T-helper 22 cell (primary cell): ENCODE results near the gene PCCA.
"Not testable (repeated sequence)": the region's sequence is repeated elsewhere in the genome, so short reads cannot be mapped to it uniquely, and the experiment has no call there.

Experiments used
- DNase-seq: peaks from one replicate; pipeline ENCODE4 v3.0.0-alpha.2; 2020; ENCODE audit warnings: low read depth

PCCA gene

DNA sequence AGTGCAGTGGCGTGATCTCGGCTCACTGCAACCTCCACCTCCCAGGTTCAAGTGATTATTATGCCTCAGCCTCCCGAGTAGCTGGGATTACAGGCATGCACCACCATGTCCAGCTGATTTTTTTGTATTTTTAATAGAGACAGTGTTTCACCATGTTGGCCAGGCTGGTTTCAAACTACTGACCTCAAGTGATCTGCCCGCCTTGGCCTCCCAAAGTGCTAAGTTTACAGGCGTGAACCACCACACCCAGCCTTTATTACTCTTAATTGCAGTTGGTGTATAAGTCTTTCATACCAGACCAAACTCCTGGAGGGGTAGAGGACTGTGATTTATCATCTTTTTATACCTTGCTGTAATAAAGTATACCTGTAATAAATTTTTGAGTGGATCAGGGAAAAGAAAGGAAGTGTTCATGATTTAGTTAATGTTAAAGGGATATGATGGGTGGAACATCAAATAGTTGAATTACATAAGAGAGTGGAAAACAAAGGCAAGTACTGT lies 52.6 kb downstream of the PCCA start:
- not testable (repeated sequence) for DNase-seq

DNA sequence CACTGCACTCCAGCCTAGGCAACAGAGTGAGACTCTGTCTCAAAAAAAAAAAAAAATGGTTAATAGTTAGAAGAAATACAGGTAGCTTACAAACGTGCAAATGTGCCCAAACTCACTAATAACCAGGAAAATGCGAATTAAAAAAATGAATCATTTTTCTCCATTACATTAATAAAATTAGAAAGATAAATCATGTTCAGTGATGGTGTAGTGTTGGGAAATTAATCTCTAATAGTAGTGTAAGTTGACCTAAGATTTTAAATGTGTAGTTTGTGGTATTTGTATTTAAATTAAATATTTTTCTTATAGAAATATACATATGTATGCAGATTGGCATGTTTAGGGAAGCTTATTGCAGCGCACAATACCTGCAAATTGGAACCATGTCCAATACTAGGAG lies 57.6 kb downstream of the PCCA start:
- no peak for DNase-seq

DNA sequence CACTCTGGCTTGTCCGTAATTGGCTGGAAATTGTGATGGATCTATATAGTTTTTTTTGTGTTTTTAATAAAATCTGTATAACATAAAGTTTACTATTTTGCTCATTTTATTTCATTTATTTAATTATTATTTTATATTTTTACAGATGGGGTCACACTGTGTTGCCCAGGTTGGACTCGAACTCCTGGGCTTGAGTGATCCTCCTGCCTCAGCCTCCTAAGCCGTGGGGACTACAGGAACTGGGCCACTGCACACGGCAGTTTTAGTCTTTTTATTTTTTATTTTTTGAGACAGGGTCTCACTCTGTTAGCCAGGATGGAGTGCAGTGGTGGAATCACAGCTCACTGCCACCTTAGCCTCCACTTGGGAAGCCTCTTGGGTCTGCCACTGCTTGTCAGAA lies 58.9 kb downstream of the PCCA start:
- DNase-seq: no peak

DNA sequence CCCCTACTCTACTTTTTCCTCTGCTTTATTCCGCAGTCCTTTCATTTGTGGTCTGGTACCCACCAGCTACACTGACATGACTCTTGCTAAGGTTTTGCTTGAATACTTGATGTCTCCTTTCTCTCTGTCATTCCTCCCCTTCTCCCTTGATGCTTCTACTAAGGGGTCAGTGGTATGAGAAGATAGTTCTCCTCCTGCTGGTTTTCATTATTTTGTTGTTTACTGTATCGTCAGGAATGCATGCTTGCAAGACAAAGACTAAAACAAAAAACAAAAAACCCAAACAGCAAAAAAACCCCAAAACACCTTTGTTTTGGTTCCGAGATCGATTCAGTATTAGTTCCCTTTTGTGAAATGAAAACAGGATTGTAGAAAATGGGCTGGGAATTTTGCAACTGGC lies 59.5 kb downstream of the PCCA start:
- no peak for DNase-seq

DNA sequence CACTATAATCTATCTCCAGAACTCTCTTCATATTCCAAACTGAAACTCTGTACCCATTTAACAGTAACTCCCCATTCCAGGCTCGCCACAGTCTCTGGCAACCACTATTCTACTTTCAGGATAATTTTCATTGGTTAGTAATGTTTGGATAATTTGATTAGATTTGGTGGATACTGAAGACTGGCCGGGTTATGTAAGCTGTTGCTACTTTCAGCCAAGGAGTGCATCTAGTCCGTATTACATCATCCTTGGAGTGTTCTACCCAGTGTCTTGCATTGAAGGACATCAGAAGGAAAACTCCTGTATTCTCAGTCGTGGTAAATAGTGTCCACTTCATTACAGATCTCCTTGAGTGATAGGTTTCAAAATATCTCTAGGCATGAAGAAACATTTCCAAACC lies 60.5 kb downstream of the PCCA start:
- no peak for DNase-seq

DNA sequence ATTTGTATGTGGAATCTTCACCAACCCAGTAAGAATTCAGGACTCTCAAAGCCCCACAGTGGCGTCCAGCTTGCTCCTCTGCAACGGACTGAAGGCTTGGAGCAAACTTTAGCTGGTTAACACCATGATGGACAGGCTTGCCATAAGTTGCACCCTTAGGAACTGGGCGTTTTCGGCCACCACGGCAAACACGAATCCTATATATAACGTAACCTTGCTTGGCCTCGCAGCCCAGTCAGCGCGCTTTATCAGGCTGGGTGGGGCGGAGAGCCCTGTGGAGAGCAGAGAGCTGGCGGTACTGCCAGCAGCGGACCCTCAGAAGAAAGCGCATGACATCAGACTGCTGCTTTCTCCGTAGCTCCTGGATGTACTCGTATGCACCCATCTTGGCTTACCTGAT lies 61.8 kb downstream of the PCCA start:
- DNase-seq: not testable (repeated sequence)

DNA sequence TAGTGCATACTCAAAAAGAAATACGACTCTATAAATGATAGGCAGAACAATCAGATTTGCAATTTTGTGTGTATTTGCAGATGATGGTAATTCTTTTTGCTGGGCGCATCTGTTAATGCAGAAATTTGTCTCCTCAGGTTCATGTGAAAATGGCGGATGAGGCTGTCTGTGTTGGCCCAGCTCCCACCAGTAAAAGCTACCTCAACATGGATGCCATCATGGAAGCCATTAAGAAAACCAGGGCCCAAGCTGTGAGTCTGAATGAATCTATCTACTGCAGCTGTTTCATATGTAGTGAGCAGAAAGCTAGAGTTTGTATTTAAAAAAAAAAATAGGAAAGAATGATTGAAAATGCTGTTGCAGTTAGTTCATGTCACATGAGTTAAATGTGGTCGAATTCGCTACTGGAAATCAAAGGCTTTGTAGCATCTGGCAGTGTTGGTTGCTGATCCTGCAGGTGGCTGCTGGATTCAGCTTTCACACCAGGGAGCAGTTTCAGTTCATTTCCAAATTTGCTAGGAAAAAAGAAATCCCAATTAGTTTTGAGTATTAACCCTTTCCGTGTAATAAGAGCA lies 66.0 kb downstream of the PCCA start:
- DNase-seq: no peak

DNA sequence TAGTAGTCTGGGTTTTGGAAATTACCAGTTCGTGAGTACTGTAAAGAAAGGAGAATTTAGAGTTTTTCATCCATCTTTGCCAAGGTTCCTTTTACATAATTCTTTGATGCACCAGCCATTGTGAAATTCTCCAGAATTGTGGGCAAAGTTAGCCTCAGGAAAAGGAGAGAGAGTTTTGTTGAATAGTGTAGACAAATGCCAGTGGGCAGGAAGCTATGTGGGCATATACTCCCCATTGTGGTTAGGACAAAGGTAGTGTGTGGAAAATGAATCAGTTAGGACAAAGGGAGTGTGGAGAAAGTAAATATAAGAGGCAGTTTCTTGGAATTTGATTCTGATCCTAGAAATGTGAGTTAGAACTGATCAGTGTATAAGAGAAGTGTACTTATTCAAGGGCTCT lies 67.9 kb downstream of the PCCA start:
- DNase-seq: no peak

DNA sequence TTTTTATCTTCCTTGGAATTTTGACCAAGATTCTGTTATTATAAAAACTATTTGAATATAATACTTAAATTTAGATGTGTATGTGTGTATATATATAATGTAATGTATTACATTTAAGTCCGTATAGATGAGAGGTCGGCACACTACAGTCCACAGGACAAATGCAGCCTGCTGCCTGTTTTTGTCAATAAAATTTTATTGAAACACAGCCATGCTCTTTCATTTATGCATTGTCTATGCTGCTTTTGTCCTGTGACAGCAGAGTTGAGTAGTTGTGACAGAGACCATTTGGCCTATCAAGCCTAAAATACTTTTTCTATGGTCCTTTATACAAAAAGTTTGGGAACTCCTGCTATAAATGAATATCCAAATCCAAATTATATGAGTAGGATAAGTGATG lies 69.7 kb downstream of the PCCA start:
- DNase-seq: no peak

DNA sequence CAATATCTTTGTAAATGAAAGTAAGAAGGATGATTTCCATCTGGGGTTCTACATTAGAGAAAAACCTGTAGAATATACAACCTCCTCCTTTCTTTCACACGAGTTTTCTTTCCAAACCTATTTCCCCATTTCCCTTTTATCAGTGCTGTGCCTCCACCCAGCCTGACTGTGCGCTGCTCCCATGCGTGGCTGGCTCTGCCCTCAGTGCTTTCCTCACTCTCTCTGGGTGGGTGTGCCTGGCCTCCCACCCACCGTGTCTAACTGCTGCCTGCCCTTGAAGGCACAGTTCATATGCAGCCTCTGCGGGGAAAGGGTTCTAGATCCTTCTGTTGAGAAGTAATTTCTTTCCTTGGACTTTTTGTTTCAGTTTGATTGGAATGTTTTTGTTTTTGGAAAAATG lies 70.7 kb downstream of the PCCA start:
- DNase-seq: no peak

DNA sequence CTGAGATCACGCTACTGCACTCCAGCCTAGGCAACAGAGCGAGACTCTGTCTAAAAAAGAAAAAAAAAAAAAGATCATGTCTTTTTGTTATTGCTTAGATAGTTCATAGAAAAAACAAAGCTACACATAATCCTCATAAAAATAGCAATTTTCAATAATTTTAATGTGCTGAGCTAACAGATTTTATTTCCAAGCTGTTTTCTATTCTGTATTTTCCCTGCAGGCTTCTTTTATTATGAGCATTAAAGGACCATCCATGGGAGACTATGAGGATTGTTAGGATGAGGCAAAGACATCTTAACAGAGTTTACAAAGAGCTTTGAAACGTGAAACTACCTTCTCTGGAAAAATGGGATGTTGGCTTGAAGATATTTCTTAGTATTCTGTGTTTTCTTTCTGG lies 71.6 kb downstream of the PCCA start:
- DNase-seq: no peak

DNA sequence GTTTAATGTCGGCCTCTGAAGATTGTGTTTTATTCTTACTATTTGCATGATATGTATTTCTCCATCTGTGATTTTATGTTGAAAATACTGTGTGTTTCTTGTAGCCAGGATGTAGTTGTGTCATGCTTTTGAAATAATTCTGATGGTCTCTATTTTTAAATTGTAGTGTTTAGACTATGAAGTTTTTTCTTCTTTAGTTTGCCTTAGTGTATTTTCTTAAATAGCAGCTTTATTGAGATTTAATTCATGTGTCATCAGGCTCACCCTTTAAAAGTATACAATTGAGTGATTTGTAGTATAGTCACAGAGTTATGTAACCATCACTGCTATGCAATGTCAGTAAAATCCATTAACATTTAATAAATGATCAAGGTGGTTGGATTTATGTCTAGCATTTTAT lies 74.5 kb downstream of the PCCA start:
- no peak for DNase-seq

DNA sequence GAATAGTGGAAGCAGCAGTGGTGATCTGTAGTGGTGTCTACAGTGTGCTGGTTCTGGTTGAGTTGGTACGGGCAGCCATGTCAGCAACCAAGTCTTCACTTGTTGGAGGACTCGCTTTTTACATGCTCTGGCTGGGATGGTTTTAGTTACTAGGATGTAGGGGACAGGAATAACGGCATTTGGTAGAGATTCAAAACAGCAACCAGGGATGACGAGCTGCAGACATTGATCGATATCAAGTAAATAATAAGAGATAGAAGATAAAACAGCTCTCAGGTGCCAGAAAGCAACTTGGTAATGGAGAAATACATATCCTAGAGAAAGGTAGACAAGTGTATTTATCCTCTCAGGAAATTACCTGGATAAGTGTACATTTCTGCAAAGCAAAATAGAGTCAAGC lies 84.3 kb downstream of the PCCA start:
- DNase-seq: no peak

DNA sequence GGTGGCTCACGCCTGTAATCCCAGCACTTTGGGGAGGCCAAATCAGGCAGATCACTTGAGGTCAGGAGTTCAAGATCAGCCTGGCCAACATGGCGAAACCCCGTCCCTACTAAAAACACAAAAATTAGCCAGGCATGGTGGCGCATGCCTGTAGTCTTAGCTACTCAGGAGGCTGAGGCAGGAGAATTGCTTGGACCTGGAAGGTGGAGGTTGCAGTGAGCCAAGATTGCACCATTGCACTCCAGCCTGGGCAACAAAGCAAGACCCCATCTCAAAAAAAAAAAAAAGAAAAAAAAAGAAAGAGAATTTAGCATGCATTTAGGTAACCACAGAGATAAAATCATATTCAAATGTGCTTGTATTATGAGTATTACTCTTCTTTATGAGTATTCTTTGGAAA lies 85.6 kb downstream of the PCCA start:
- DNase-seq: not testable (repeated sequence)

DNA sequence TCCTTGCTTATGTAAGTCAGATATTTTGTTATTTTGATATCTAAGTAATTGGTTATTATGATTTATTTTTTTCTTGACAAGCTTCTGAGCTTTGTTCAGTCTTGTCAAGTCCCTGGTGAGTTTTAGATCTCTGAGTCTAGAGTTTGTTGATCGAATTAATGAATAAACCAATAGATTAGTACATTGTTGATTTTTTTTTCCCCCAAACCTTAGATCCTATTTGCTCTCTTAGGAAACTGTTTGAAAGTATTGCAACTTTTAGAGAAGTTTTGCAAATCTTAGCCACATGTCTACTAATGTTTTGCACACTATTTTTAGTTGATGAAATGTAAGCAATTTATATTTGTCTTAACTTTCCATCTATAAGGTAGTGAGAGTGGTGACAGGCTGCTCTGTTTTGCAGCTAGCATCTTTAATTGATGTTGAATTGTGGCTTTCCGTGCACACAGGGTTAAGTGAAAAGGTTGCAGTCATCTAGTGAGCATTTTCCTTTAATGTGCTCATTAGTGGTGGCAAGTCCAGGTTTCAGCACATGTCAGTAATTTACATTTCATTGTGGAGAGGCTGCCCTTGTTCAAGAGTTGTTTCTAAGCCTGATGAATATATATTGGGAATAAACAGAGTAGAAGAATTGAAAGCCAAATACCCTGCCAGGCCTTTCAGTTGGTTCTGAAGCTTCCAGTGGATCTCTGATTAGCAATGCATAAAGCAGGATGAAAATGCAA lies 86.3 kb downstream of the PCCA start:
- no peak for DNase-seq

DNA sequence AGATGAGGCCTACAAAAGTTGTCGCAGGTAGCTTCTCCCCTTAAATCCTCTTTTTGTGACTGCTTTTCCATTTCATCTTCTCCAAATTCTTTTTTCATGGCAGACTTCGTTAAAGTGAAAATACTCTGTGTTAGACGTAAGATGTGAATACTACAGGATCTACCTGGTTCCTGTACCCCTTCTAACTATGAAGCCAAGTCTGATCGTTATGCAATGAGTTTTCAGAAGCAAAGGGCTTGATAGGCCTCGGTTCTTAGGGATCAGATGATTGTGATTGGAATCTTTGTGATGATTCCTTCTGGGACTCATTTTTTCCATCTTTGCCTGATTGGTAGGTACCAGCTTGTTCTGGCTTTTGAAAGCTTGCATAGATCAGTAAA lies 86.9 kb downstream of the PCCA start:
- no peak for DNase-seq

DNA sequence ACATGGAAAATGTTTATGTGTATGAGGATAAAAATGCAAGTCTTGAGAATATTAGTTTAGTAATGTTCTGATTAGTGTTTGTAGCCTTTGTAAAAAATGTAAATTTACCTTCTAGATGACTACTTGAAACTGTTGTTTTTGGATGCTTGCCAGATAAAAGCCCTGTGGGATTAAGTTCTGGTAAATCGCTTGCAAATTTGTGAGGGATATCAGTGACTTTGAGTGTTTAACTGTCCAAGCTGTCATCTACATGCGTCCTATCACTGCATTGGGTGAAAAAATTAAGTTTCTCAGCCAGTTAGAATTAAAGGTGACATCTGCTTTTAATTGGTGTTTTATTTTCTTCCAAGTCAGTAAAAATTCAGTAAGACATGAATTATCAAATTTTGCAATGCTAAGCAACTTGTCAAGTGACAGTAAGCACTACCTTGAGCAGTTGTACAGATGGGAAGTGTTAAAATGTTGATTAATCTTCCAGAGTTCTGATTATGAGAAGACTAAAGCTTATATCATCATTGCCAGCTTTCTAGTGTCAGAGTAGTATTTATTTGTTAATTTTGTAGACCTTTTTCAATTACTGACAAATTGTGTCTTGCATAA lies 88.0 kb downstream of the PCCA start:
- DNase-seq: no peak

DNA sequence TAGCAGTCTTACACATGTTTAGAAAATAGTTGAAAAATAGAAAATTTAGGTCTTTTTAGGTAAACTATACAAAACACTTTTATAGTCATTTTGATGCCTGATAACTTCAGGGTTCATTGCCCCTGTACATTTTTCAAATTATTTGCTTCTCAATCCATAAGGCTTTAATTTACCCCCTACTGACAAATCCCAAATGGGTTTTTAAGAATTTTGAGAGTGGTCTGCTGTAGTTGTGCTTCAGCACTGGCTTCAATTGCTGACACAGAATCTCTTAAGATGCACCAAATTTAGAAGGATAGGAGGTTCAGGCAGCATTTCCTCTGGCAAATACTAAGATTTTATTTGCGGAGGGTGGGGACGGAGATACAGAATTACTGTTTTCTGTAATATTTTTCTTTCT lies 89.4 kb downstream of the PCCA start:
- DNase-seq: no peak

DNA sequence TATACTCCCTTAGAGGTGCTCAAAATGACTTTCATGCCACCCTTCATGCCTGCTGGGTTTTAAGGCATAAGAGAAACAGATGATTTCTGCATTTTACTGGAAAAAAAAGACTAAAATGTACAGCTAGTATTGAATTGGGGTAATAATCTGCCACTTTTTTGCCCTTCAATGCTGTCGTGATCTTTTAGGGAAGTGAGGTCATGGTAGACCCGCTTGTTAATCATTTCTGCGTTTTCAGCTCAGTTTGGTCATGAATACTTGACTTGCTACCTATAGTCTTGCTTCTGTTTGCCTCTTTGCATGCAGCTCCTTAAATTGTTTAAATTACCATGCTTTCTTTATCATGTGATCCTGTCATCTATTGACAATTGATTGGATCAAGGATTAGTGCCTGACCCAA lies 90.4 kb downstream of the PCCA start:
- DNase-seq: no peak

DNA sequence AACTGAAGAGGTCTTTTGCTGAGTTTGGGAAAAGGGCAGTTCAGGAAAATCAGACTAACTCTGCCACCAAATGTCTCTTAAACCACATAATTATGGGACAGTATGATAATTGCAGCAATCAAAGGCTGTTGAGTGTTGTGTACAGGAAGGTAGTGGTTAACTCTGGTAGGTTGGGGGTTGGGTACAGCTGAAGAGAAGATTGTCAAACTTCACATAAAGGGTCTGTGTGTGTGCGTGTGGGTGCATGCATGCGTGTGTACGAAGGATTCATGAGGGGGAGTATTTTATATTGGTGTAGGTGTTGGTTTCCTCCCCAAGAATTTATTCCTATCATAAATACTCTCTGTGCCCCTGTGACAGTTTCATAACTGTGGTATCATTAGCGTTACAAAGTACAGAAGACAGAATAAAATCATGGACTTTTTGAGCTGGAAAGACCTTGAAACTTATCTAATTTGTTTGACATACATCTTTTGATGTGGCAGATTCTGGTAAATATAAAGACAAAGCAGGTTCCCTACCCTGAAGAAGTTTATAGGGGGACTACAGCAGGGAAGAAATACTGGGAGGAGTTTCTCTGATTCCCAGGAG lies 94.1 kb downstream of the PCCA start:
- no peak for DNase-seq

DNA sequence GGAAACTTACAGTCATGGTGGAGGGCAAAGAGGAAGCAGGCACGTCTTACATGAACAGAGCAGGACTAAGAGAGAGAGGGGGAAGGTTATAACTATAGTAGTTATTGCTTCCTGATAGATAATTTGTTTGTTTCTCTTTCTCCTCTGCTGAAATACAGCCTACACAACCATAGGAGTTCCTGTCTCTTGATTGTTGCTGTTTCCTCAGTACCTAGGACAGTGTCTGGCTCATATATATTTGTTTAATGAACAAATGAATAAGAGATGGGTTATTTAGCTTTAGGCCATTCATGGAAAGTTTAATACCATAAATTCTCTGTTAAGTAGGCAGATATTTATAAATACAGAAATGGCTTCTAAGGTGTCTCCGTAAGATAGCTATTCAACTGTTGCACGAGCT lies 95.2 kb downstream of the PCCA start:
- no peak for DNase-seq

DNA sequence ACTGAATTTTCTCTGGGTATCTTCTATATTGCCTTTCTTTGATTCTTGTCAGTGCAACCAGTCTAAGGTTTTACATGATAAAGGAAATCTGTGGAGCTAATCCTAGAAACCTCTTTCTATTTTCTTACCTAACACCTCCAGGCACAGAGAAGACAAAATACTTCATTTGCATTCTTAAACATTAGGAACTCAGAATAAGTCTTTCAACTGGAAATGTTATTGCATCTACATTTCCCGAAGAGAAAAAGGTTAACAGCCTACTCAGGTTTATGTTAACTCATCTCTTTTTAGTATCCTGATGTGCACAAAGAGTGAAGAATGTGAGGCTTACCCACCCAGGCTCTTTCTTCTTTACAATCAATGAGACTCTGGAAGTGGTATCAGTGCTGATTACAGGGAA lies 106.7 kb downstream of the PCCA start:
- no peak for DNase-seq

DNA sequence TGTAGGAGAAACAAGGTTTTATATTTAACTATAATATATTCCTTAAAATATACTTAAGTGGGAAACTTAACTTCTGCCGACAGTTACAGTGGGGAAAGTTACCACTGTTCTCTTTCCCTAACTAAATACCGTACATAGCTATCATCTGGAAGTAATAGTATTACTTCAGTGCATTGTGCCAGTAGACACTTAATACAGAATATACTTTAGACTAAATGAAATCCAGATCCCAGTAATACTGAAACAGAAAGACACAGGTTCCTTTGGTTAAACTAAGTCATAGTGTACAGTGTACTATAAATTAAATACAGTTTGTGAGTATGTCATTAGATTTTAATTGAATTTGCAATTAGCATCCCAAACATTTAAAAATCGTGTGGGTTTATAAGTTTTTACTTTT lies 107.5 kb downstream of the PCCA start:
- no peak for DNase-seq
